NCI-H2227 (cell line): ENCODE data around the gene RNF220.
"Not testable (repeated sequence)": the region's sequence is repeated elsewhere in the genome, so short reads cannot be mapped to it uniquely, and the experiment has no call there.

Experiments
- DNase-seq: peaks from one replicate; lab custom pipeline; 2025; ENCODE audit not compliant: unreplicated experiment; lab: John Stamatoyannopoulos, UW

RNF220 gene

DNA sequence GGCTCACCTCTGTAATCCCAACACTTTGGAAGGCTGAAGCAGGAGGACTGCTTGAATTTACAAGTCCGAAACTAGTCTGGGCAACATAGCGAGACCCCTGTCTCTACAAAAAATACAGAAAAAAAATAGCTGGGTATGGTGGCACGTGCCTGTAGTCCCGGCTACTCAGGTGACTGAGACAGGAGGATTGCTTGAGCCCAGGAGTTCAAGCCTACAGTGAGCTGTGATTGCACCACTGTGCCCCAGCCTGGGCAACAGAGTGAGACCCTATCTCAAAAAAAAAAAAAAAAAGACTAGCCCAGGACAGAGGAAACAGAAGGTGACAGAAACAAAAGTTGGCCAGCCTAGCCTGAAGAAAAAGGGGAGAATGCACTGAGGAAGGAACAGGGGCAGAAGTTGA, 290.6 kb downstream of the RNF220 start:
- DNase-seq, result no peak

DNA sequence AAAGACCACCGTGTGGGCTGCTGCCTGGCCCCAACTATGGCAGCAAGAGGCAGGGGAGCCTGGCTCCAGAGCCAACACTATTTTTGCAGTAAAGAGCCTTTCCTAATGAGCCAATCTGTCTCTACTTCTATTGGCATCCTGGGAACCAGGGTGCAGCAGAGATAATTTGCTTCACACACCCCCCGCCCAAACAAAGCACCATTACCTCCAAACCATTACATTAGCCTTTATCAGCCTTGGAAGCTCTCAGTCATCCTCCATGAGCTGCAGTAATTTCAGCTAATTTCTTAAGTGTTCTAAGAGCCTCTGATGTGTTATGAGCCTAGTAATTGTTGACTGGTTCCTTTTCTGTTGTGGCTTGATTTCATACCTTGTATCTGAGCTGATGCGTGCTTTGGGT, 291.0 kb downstream of the RNF220 start:
- peak; percentile 53 for DNase-seq

DNA sequence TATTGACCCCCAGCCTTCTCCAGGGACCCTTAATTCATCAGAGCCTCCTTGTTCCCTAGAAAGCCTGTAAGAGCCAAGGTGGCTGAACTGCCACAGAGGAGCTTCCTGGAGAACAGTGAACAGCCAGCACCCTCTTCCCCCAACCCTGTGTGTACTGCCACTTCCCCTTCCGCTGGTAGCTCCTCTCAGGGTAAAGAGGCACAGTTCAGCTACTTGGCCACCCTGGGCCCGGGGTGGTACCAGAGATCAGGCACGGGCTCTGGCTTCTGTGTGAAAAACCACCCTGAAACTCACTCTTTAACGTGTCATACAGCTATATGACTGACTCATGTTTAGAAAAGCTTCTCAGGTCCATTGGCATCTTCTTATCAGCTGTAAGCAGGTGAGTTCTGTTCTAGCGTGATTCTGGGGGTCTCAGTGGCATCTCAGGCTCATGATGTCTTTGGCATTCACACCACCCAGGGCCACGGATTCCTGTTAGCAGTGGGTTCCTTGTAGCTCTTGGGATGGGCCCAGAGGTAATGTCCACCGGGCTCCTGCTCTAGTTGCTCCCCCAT, 291.8 kb downstream of the RNF220 start:
- no peak for DNase-seq

DNA sequence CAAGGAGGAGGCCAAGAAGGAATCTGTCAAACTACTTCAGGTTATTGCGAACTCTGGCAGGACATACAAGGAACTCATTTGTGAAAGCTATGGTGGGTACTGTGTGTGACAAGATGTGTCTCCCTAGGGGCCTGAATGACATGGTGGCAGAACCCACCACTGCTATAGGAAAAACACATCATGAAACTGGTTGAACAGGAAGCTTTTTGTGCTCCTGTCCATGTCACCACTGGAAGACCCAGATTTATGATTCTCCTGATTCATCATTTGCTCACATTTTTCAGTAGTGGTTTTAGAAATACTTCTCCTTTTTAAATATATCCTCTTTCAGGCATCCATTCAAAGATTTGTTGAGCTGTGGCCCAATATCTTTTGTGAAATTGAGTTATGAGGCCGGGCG, 293.1 kb downstream of the RNF220 start:
- DNase-seq, result no peak

DNA sequence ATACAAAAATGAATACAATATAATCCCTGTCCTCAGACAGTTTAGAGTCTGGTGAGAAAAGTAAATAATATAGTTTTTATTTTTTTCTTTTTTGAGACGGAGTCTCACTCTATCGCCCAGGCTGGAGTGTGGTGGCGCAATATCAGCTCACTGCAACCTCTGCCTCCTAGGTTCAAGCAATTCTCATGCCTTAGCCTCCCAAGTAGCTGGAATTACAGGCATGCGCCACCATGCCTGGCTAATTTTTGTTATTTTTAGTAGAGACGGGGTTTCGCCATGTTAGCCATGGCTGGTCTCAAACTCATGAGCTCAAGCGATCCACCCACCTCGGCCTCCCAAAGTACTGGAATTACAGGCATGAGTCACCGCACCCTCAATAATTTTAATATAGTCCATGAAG, 294.3 kb downstream of the RNF220 start:
- not testable (repeated sequence) for DNase-seq

DNA sequence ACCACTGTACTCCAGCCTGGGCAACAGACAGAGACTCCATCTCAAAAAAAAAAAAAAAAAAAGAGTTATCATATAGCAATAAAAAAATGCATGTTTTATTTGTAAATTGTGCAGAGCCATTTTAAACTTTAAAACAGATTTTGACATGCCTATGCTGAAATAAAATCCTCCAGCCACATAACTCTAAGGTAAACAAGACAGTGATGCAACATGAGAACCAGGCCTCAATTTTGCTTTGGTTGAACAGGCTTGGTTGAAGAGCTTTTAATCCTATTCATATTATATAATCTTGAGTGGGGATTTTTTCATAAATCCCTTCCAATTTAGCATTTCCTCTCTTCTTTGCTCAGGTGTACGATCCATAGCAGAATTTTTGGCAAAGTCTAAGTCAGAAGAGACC, 295.5 kb downstream of the RNF220 start:
- no peak for DNase-seq

DNA sequence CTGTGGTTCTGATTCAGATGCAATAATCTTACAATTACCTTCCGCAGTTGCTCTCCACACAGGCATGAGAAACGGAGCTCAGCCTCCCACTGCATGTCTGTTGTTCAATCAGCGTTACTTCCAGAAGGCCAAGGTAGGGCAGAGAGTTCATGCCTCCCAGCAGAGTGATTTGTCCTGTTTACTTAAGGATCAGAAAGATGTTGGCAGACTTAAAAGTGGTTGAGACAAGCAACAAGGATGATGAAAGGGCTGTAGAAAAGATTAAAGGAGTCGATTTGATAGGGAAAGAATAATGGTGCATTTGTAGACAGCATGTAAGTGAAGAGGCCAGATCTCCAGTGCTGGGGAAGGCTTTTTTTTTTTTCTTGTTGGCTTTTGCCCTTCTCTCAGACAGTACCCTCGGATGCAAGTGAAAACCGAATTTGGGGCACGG, 296.1 kb downstream of the RNF220 start:
- DNase-seq, result peak; percentile 16
